GM13977 (cell line): Measurements from ENCODE around the gene SPAG17.

Experiments
- DNase-seq: peaks from one replicate; pipeline ENCODE4 v3.0.0; 2012; ENCODE audit warnings: low spot score
- in situ Hi-C: fragments of 300-500 bp; cut with MboI; formaldehyde crosslinking; loops from one replicate; pipeline ENCODE4 v1.12.0; 2022; ENCODE audit warnings: low sequenced_read_pairs, low pct_unique_long_range_greater_than_20kb, mixed read lengths, inconsistent platforms; ENCODE audit not compliant: unreplicated experiment
- TF ChIP-seq, protein P1 (sequence below): IDR thresholded peaks from 2 replicates; pipeline ENCODE4 v1.5.1; 2012; ENCODE audit warnings: mild to moderate bottlenecking, control low read depth; ENCODE audit not compliant: insufficient read depth; ENCODE audit errors: extremely low read depth, missing control alignments

SPAG17 gene

DNA sequence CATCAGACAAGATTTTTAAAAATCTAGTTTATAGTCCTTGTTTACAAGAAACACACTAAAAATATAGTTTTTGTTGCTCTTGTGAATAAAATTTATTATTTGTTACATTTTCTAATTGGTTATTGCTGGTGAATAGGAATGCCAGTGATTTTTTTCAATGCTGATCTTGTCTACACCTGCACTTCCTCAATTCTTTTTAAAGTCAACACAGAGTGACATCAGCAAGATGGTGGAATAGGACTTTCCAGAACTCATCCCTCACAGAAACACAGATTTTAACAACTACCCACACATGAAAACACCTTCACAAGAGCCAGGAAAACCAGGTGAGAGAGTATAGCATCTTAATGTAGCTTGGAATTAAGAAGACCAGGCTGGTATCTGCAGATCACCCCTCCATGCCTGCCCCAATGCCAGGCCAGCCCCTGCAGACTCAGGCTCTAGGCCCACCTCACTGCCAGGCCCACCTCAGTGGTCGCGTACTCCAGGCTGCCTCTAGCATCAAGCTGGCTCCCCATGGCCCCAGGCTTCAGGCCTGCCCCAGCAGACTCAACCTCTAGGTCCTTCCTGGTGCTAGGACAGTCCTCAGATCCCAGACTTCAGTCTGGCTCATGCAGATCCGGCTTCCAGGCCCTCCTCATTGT lies 137.9 kb downstream of the SPAG17 start:
- DNase-seq, result no peak
- in situ Hi-C loops, result no loop called here
- TF ChIP-seq, protein P1, sequence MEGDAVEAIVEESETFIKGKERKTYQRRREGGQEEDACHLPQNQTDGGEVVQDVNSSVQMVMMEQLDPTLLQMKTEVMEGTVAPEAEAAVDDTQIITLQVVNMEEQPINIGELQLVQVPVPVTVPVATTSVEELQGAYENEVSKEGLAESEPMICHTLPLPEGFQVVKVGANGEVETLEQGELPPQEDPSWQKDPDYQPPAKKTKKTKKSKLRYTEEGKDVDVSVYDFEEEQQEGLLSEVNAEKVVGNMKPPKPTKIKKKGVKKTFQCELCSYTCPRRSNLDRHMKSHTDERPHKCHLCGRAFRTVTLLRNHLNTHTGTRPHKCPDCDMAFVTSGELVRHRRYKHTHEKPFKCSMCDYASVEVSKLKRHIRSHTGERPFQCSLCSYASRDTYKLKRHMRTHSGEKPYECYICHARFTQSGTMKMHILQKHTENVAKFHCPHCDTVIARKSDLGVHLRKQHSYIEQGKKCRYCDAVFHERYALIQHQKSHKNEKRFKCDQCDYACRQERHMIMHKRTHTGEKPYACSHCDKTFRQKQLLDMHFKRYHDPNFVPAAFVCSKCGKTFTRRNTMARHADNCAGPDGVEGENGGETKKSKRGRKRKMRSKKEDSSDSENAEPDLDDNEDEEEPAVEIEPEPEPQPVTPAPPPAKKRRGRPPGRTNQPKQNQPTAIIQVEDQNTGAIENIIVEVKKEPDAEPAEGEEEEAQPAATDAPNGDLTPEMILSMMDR, result no peak

DNA sequence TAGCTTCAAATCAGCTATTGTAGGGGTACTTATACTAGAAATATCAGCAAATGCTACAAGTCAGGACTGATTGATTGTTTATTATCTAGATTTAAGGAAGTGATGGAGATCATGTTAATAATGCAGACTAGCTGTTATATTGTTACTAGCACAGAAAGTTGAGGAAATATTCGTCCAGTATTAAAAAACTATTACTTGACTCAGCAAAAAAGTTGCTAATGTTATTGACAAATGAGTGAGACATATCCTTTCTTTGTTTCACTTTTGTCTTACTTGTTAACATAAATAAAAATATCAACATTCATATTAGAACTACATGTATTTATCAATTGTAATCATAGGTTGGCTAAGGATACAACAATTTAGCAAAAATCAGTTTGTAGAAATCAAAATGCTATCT lies 141.4 kb downstream of the SPAG17 start:
- in situ Hi-C loops, result no loop called here
- DNase-seq, result no peak
- TF ChIP-seq, protein P1, result no peak

- in situ Hi-C loops, result no loop called here
- DNase-seq, result no peak
- TF ChIP-seq, protein P1, result no peak
Measured at GRCh38 chr1:118042501-118042900, 142.5 kb downstream of the SPAG17 start.

- TF ChIP-seq, protein P1, result no peak
- DNase-seq, result no peak
- in situ Hi-C loops, result no loop called here
Measured at GRCh38 chr1:118039170-118039569, 145.9 kb downstream of the SPAG17 start.

GRCh38 chr1:118032883-118033282 lies 152.1 kb downstream of the SPAG17 start:
- TF ChIP-seq, protein P1, result no peak
- no peak for DNase-seq
- in situ Hi-C loops, result no loop called here

GRCh38 chr1:118028267-118028666 lies 156.8 kb downstream of the SPAG17 start:
- TF ChIP-seq, protein P1, result no peak
- in situ Hi-C loops, result no loop called here
- no peak for DNase-seq
